WTC11 (cell line): ENCODE measurements around the gene SAMD5. TPM values are rescaled to one million over a fixed set of nuclear protein-coding genes. Genes with fewer than 3 reads are reported as not detected.

Experiments
- ATAC-seq: fragments of 200-7000 bp; cut with Tn5 transposase; 2 replicates; pipeline ENCODE4 v1.10.0; 2021; ENCODE audit warnings: mild to moderate bottlenecking, moderate library complexity
- CTCF ChIA-PET: fragments of 300-600 bp; sonication (Branson Sonifier 250); formaldehyde crosslinking; loops from one replicate; lab custom pipeline; 2021; ENCODE audit warnings: antibody characterized with exemption; lab: Charles Lee
- POLR2A ChIA-PET: fragments of 350-600 bp; sonication (Branson Sonifier 250); formaldehyde crosslinking; loops from one replicate; lab custom pipeline; 2021; ENCODE audit warnings: antibody characterized with exemption; lab: Charles Lee
- DNase-seq: peaks from one replicate; pipeline ENCODE4 v3.0.0; 2021; ENCODE audit warnings: low spot score
- H3K27ac Mint-ChIP-seq: 2 replicates; pipeline ENCODE4 v1.8.0; 2021; ENCODE audit warnings: mixed read lengths
- H3K27me3 Mint-ChIP-seq: 2 replicates; pipeline ENCODE4 v1.8.0; 2021; ENCODE audit warnings: low read depth, mild to moderate bottlenecking, moderate library complexity, mixed read lengths
- H3K36me3 Mint-ChIP-seq: 2 replicates; pipeline ENCODE4 v1.8.0; 2021; ENCODE audit warnings: mixed read lengths
- H3K4me1 Mint-ChIP-seq: 2 replicates; pipeline ENCODE4 v1.8.0; 2022; ENCODE audit warnings: mixed read lengths
- H3K4me3 Mint-ChIP-seq: 2 replicates; pipeline ENCODE4 v1.8.0; 2021; ENCODE audit warnings: mild to moderate bottlenecking, moderate library complexity, mixed read lengths
- H3K9me3 Mint-ChIP-seq: 2 replicates; pipeline ENCODE4 v1.8.0; 2021; ENCODE audit warnings: mixed read lengths
- CREB1 ChIP-seq: sonication (generic); formaldehyde crosslinking; IDR thresholded peaks from 2 replicates; pipeline ENCODE4 v1.8.0; 2023; ENCODE audit warnings: mild to moderate bottlenecking, missing genetic modification reagents
- EMX1 ChIP-seq: fragments of 250-450 bp; sonication (Bioruptor Pico); IDR thresholded peaks from 2 replicates; pipeline ENCODE4 v1.8.0; 2021; ENCODE audit warnings: mild to moderate bottlenecking
- ETV6 ChIP-seq: sonication (generic); formaldehyde crosslinking; IDR thresholded peaks from 2 replicates; pipeline ENCODE4 v1.8.1; 2022; ENCODE audit warnings: mild to moderate bottlenecking, missing genetic modification reagents
- FOXJ3 ChIP-seq: sonication (generic); formaldehyde crosslinking; IDR thresholded peaks from 2 replicates; pipeline ENCODE4 v1.9.0; 2021; ENCODE audit warnings: missing genetic modification reagents, mild to moderate bottlenecking, borderline replicate concordance
- HMGA2 ChIP-seq: fragments of 250-450 bp; sonication (Bioruptor Pico); IDR thresholded peaks from 2 replicates; pipeline ENCODE4 v1.4.0; 2021; ENCODE audit warnings: mild to moderate bottlenecking, moderate library complexity
- JUN ChIP-seq: sonication (generic); formaldehyde crosslinking; IDR thresholded peaks from 2 replicates; pipeline ENCODE4 v1.8.0; 2023; ENCODE audit warnings: mild to moderate bottlenecking, missing genetic modification reagents
- KAT7 ChIP-seq: sonication (generic); formaldehyde crosslinking; IDR thresholded peaks from 2 replicates; pipeline ENCODE4 v1.8.1; 2023; ENCODE audit warnings: missing genetic modification reagents, mild to moderate bottlenecking, borderline replicate concordance
- NFE2L1 ChIP-seq: sonication (generic); formaldehyde crosslinking; IDR thresholded peaks from 2 replicates; pipeline ENCODE4 v1.8.1; 2023; ENCODE audit warnings: missing genetic modification reagents
- NR1H2 ChIP-seq: sonication (generic); formaldehyde crosslinking; IDR thresholded peaks from 2 replicates; pipeline ENCODE4 v1.9.0; 2021; ENCODE audit warnings: mild to moderate bottlenecking, moderate library complexity, missing genetic modification reagents
- RORB ChIP-seq: fragments of 250-450 bp; sonication (Bioruptor Pico); IDR thresholded peaks from 2 replicates; pipeline ENCODE4 v1.9.0; 2021; ENCODE audit warnings: mild to moderate bottlenecking
- TCF7 ChIP-seq: sonication (generic); formaldehyde crosslinking; IDR thresholded peaks from 2 replicates; pipeline ENCODE4 v1.8.0; 2022; ENCODE audit warnings: mild to moderate bottlenecking, low read depth, missing genetic modification reagents, moderate library complexity
- ZNF263 ChIP-seq: sonication (generic); formaldehyde crosslinking; IDR thresholded peaks from 2 replicates; pipeline ENCODE4 v1.8.1; 2022; ENCODE audit warnings: low read depth, mild to moderate bottlenecking, moderate library complexity, missing genetic modification reagents
- ZNF317 ChIP-seq: sonication (generic); formaldehyde crosslinking; IDR thresholded peaks from 2 replicates; pipeline ENCODE4 v1.8.1; 2023; ENCODE audit warnings: low read depth, mild to moderate bottlenecking, moderate library complexity, missing genetic modification reagents, borderline replicate concordance
- total RNA-seq: library from RNA; stranded (reverse); gene quantifications from 3 replicates; pipeline ENCODE4 v1.2.3, GENCODE V29; 2021
- TF ChIP-seq, protein P1 (sequence below): sonication (generic); formaldehyde crosslinking; IDR thresholded peaks from 2 replicates; pipeline ENCODE4 v1.8.0; 2022; ENCODE audit warnings: mild to moderate bottlenecking, missing genetic modification reagents
- TF ChIP-seq, protein P2 (sequence below): fragments of 250-450 bp; sonication (Bioruptor Pico); conservative IDR thresholded peaks from 2 replicates; pipeline ENCODE4 v1.9.0; 2021; ENCODE audit warnings: mild to moderate bottlenecking
- TF ChIP-seq, protein P3 (sequence below): sonication (generic); formaldehyde crosslinking; IDR thresholded peaks from 2 replicates; pipeline ENCODE4 v1.8.1; 2023; ENCODE audit warnings: mild to moderate bottlenecking, missing genetic modification reagents
- TF ChIP-seq, protein P4 (sequence below): fragments of 250-450 bp; sonication (Bioruptor Pico); IDR thresholded peaks from 2 replicates; pipeline ENCODE4 v1.9.0; 2021; ENCODE audit warnings: mild to moderate bottlenecking, borderline replicate concordance
- TF ChIP-seq, protein P5 (sequence below): fragments of 250-450 bp; sonication (Bioruptor Pico); IDR thresholded peaks from 2 replicates; pipeline ENCODE4 v1.9.0; 2021; ENCODE audit warnings: mild to moderate bottlenecking
- TF ChIP-seq, protein P6 (sequence below): sonication (generic); formaldehyde crosslinking; IDR thresholded peaks from 2 replicates; pipeline ENCODE4 v1.8.0; 2023; ENCODE audit warnings: missing genetic modification reagents

SAMD5 gene
- total RNA-seq, 1 experiment from 2014 or later: 0.39 TPM

DNA sequence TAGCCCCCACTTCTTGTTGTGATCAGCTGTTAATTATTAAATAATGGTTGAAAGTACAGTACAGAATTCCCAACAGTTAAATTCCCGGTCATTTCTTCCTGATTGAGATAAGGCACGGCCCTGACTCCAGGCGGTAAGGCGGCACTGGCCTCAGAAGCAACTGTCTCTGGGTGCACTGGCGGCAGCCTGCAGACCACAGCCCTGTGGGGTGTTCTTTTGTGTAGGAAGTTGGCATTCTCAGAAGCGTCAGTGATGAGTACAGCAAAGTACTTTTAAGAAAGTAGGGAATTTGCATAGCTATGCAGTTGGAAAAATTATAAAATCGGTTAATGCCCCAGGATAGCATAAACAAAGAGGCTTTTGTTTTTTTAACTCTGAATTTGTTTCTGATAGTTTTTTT lies 50.5 kb downstream of the SAMD5 start:
- no peaks in the 10 kb centered on the region for H3K27me3 Mint-ChIP-seq
- ChIA-PET POLR2A (interaction anchor here (0.6 kb wide), 1 partner anchor 687 kb away, joined by 3 read pairs; no protein-coding TSS in a partner anchor), CTCF (no interaction called here)
- no peak overlapping the region for H3K4me3 Mint-ChIP-seq
- ATAC-seq (peak; percentile 69), DNase-seq (no peak)
- peaks cover 5% of the 10 kb centered on the region for H3K36me3 Mint-ChIP-seq
- H3K4me1 Mint-ChIP-seq: peaks cover 9% of the 10 kb centered on the region
- TF ChIP-seq, protein P1, sequence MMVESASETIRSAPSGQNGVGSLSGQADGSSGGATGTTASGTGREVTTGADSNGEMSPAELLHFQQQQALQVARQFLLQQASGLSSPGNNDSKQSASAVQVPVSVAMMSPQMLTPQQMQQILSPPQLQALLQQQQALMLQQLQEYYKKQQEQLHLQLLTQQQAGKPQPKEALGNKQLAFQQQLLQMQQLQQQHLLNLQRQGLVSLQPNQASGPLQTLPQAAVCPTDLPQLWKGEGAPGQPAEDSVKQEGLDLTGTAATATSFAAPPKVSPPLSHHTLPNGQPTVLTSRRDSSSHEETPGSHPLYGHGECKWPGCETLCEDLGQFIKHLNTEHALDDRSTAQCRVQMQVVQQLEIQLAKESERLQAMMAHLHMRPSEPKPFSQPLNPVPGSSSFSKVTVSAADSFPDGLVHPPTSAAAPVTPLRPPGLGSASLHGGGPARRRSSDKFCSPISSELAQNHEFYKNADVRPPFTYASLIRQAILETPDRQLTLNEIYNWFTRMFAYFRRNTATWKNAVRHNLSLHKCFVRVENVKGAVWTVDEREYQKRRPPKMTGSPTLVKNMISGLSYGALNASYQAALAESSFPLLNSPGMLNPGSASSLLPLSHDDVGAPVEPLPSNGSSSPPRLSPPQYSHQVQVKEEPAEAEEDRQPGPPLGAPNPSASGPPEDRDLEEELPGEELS (CRISPR knock-in tag): no peak
- no peak for TF ChIP-seq RORB (CRISPR knock-in tag)
- no peak for TF ChIP-seq FOXJ3
- no peak for TF ChIP-seq EMX1 (CRISPR knock-in tag)
- TF ChIP-seq ETV6 (CRISPR knock-in tag): no peak
- no peak for TF ChIP-seq NFE2L1 (CRISPR knock-in tag)
- TF ChIP-seq, protein P2, sequence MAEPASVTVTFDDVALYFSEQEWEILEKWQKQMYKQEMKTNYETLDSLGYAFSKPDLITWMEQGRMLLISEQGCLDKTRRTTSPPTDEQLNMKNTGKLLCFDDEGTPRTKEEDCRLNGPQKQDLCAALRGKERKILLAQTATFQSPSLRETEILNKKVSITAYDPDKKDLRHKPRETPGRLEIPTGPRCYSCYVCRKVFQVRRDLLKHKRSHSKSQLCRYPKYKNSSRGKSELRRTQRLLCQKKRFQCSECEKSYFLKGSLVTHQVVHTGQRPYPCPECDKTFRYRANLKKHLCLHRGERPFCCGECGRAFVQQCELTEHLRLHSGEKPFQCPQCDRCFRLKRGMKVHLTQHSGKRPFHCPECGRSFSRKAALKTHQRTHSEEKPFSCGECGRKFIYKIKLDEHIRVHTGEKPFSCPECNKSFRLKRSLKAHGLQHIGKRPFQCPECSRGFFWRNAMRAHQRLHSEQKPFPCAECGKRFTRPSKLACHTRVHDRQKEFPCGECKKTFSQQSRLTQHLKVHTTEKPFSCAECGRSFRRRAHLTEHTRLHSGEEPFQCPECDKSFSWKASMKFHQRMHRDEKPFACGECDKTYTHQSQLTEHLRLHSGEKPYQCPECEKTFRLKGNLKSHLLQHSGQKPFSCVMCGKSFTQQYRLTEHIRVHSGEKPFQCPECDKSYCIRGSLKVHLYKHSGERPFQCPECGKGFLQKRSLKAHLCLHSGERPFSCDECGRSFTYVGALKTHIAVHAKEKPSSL (CRISPR knock-in tag): no peak
- no peak for TF ChIP-seq NR1H2 (CRISPR knock-in tag)
- no peak for TF ChIP-seq ZNF317 (CRISPR knock-in tag)
- TF ChIP-seq HMGA2 (CRISPR knock-in tag): no peak
- no peak for TF ChIP-seq KAT7 (CRISPR knock-in tag)
- TF ChIP-seq, protein P3, sequence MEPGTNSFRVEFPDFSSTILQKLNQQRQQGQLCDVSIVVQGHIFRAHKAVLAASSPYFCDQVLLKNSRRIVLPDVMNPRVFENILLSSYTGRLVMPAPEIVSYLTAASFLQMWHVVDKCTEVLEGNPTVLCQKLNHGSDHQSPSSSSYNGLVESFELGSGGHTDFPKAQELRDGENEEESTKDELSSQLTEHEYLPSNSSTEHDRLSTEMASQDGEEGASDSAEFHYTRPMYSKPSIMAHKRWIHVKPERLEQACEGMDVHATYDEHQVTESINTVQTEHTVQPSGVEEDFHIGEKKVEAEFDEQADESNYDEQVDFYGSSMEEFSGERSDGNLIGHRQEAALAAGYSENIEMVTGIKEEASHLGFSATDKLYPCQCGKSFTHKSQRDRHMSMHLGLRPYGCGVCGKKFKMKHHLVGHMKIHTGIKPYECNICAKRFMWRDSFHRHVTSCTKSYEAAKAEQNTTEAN (CRISPR knock-in tag): no peak
- TF ChIP-seq, protein P4, sequence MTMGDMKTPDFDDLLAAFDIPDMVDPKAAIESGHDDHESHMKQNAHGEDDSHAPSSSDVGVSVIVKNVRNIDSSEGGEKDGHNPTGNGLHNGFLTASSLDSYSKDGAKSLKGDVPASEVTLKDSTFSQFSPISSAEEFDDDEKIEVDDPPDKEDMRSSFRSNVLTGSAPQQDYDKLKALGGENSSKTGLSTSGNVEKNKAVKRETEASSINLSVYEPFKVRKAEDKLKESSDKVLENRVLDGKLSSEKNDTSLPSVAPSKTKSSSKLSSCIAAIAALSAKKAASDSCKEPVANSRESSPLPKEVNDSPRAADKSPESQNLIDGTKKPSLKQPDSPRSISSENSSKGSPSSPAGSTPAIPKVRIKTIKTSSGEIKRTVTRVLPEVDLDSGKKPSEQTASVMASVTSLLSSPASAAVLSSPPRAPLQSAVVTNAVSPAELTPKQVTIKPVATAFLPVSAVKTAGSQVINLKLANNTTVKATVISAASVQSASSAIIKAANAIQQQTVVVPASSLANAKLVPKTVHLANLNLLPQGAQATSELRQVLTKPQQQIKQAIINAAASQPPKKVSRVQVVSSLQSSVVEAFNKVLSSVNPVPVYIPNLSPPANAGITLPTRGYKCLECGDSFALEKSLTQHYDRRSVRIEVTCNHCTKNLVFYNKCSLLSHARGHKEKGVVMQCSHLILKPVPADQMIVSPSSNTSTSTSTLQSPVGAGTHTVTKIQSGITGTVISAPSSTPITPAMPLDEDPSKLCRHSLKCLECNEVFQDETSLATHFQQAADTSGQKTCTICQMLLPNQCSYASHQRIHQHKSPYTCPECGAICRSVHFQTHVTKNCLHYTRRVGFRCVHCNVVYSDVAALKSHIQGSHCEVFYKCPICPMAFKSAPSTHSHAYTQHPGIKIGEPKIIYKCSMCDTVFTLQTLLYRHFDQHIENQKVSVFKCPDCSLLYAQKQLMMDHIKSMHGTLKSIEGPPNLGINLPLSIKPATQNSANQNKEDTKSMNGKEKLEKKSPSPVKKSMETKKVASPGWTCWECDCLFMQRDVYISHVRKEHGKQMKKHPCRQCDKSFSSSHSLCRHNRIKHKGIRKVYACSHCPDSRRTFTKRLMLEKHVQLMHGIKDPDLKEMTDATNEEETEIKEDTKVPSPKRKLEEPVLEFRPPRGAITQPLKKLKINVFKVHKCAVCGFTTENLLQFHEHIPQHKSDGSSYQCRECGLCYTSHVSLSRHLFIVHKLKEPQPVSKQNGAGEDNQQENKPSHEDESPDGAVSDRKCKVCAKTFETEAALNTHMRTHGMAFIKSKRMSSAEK (CRISPR knock-in tag): no peak
- peaks cover 8% of the 10 kb centered on the region for H3K9me3 Mint-ChIP-seq
- H3K27ac Mint-ChIP-seq: no peak overlapping the region

DNA sequence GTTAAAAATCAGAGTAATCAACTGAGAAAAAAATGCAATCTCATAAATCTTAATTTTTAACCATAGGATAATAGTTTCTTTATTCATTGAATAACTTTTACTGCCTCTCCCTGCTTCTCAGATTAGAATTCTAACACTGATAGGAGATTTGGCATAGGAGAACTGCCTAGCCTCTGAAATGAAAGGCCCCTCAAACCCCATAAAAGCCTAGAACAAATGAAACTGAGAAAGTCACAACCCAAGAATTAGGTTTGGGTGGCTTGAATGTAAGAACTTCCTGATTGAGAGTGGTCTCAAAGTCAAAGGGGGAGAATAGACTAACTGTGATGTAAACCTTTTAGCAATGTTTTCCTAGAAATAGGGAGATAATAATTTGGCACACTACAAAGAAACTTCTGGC lies 52.2 kb downstream of the SAMD5 start:
- TF ChIP-seq JUN (CRISPR knock-in tag) (no peak), ETV6 (CRISPR knock-in tag) (no peak), TCF7 (no peak), ZNF263 (no peak), CREB1 (CRISPR knock-in tag) (no peak)
- TF ChIP-seq, protein P5, sequence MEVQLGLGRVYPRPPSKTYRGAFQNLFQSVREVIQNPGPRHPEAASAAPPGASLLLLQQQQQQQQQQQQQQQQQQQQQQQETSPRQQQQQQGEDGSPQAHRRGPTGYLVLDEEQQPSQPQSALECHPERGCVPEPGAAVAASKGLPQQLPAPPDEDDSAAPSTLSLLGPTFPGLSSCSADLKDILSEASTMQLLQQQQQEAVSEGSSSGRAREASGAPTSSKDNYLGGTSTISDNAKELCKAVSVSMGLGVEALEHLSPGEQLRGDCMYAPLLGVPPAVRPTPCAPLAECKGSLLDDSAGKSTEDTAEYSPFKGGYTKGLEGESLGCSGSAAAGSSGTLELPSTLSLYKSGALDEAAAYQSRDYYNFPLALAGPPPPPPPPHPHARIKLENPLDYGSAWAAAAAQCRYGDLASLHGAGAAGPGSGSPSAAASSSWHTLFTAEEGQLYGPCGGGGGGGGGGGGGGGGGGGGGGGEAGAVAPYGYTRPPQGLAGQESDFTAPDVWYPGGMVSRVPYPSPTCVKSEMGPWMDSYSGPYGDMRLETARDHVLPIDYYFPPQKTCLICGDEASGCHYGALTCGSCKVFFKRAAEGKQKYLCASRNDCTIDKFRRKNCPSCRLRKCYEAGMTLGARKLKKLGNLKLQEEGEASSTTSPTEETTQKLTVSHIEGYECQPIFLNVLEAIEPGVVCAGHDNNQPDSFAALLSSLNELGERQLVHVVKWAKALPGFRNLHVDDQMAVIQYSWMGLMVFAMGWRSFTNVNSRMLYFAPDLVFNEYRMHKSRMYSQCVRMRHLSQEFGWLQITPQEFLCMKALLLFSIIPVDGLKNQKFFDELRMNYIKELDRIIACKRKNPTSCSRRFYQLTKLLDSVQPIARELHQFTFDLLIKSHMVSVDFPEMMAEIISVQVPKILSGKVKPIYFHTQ (CRISPR knock-in tag): no peak
- TF ChIP-seq, protein P6, sequence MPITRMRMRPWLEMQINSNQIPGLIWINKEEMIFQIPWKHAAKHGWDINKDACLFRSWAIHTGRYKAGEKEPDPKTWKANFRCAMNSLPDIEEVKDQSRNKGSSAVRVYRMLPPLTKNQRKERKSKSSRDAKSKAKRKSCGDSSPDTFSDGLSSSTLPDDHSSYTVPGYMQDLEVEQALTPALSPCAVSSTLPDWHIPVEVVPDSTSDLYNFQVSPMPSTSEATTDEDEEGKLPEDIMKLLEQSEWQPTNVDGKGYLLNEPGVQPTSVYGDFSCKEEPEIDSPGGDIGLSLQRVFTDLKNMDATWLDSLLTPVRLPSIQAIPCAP (CRISPR knock-in tag): no peak
- ChIA-PET CTCF (no interaction called here), POLR2A (no interaction called here)
- Mint-ChIP-seq H3K4me3 (no peak overlapping the region), H3K36me3 (peaks cover 5% of the 10 kb centered on the region), H3K27me3 (no peaks in the 10 kb centered on the region), H3K27ac (no peak overlapping the region), H3K4me1 (peaks cover 6% of the 10 kb centered on the region), H3K9me3 (peaks cover 8% of the 10 kb centered on the region)
- DNase-seq (no peak), ATAC-seq (no peak)
